HepG2 (cell line): ENCODE data around the gene ADAMTS18. TPM values are rescaled to one million over a fixed set of nuclear protein-coding genes. Genes with fewer than 3 reads are reported as not detected.

Experiments used
- KMT2A ChIP-seq: sonication (generic); formaldehyde crosslinking; IDR thresholded peaks from 2 replicates; pipeline ENCODE4 v1.4.0; 2020; ENCODE audit warnings: missing genetic modification reagents
- MYNN ChIP-seq: sonication (generic); formaldehyde crosslinking; IDR thresholded peaks from 2 replicates; pipeline ENCODE4 v1.4.0; 2020; ENCODE audit warnings: mild to moderate bottlenecking, low read depth, missing genetic modification reagents
- TBX3 ChIP-seq: fragments of 450-650 bp; IDR thresholded peaks from 2 replicates; pipeline ENCODE4 v1.6.1; 2017; ENCODE audit warnings: antibody characterized with exemption, mild to moderate bottlenecking, inconsistent platforms, borderline replicate concordance
- ZNF629 ChIP-seq: sonication (generic); formaldehyde crosslinking; conservative IDR thresholded peaks from 2 replicates; pipeline ENCODE4 v1.5.0; 2020; ENCODE audit warnings: missing genetic modification reagents
- ZSCAN22 ChIP-seq: sonication (generic); formaldehyde crosslinking; IDR thresholded peaks from 2 replicates; pipeline ENCODE4 v1.4.0; 2020; ENCODE audit warnings: mild to moderate bottlenecking, missing genetic modification reagents
- polyA plus RNA-seq, 8 experiments: library from polyadenylated mRNA; depleted of rRNA in 3 of 8; stranded (reverse) in 7 of 8; unstranded in 1 of 8; fragments of >200 nt; fragmentation: Illumina TruSeq in 4 of 8; extraction: Trizol in 4 of 8; gene quantifications; 2 replicates each; pipeline versions ENCODE4 v1.2.1 to v1.2.3, GENCODE V29; 2011 to 2016; ENCODE audit warnings: low read depth in 4 of 8, missing spikeins in 1 of 8, mixed read lengths in 1 of 8; ENCODE audit not compliant: insufficient read depth in 1 of 8
- total RNA-seq, 5 experiments: library from RNA; depleted of rRNA; stranded (reverse); fragments of >200 nt; fragmentation: Illumina TruSeq; extraction: Trizol; gene quantifications; 2 replicates each; pipeline ENCODE4 v1.2.3, GENCODE V29; 2016; ENCODE audit warnings: low read depth in 1 of 5
- TF ChIP-seq, protein P1 (sequence below): sonication (generic); formaldehyde crosslinking; IDR thresholded peaks from 2 replicates; pipeline ENCODE4 v1.8.0; 2022; ENCODE audit warnings: missing genetic modification reagents, mild to moderate bottlenecking, moderate library complexity, borderline replicate concordance
- TF ChIP-seq, protein P2 (sequence below): sonication (generic); formaldehyde crosslinking; IDR thresholded peaks from 2 replicates; pipeline ENCODE4 v1.4.0; 2020; ENCODE audit warnings: missing genetic modification reagents, borderline replicate concordance
- TF ChIP-seq, protein P3 (sequence below): sonication (generic); formaldehyde crosslinking; IDR thresholded peaks from 2 replicates; pipeline ENCODE4 v1.5.1; 2020; ENCODE audit warnings: missing genetic modification reagents, mild to moderate bottlenecking, borderline replicate concordance
- TF ChIP-seq, protein P4 (sequence below): sonication (generic); formaldehyde crosslinking; IDR thresholded peaks from 2 replicates; pipeline ENCODE4 v1.9.0; 2021; ENCODE audit warnings: missing genetic modification reagents, mild to moderate bottlenecking, borderline replicate concordance

ADAMTS18 gene
- total and polyA plus RNA-seq, 2 of the 13 experiments (the other 11 are each of a cell fraction or from before 2014, with no cell fraction given): 0.01 TPM; not detected in 1

DNA sequence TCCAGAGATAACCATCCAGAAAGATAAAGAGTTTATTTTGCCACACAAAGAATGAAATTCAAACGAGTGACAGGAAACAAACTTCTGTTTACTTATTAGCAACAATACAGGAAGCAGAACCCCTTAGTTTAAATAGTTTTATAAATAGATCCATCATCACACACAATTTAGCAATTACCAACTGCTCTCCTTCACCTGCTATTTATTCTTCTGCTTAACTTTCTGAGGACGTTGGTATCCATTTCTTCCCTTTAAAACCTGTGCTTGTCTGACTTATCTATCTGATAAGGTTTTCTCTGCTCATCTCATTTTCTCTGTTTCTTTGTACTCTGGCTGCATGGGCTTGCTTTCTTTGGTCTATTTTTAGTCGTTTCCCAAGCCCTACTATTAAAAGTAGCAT, 4.3 kb upstream of the ADAMTS18 start (continued):
- TF ChIP-seq, protein P1, sequence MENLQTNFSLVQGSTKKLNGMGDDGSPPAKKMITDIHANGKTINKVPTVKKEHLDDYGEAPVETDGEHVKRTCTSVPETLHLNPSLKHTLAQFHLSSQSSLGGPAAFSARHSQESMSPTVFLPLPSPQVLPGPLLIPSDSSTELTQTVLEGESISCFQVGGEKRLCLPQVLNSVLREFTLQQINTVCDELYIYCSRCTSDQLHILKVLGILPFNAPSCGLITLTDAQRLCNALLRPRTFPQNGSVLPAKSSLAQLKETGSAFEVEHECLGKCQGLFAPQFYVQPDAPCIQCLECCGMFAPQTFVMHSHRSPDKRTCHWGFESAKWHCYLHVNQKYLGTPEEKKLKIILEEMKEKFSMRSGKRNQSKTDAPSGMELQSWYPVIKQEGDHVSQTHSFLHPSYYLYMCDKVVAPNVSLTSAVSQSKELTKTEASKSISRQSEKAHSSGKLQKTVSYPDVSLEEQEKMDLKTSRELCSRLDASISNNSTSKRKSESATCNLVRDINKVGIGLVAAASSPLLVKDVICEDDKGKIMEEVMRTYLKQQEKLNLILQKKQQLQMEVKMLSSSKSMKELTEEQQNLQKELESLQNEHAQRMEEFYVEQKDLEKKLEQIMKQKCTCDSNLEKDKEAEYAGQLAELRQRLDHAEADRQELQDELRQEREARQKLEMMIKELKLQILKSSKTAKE (CRISPR knock-in tag): no peak
- TF ChIP-seq, protein P2, sequence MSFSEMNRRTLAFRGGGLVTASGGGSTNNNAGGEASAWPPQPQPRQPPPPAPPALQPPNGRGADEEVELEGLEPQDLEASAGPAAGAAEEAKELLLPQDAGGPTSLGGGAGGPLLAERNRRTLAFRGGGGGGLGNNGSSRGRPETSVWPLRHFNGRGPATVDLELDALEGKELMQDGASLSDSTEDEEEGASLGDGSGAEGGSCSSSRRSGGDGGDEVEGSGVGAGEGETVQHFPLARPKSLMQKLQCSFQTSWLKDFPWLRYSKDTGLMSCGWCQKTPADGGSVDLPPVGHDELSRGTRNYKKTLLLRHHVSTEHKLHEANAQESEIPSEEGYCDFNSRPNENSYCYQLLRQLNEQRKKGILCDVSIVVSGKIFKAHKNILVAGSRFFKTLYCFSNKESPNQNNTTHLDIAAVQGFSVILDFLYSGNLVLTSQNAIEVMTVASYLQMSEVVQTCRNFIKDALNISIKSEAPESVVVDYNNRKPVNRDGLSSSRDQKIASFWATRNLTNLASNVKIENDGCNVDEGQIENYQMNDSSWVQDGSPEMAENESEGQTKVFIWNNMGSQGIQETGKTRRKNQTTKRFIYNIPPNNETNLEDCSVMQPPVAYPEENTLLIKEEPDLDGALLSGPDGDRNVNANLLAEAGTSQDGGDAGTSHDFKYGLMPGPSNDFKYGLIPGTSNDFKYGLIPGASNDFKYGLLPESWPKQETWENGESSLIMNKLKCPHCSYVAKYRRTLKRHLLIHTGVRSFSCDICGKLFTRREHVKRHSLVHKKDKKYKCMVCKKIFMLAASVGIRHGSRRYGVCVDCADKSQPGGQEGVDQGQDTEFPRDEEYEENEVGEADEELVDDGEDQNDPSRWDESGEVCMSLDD (CRISPR knock-in tag): no peak
- TF ChIP-seq, protein P3, sequence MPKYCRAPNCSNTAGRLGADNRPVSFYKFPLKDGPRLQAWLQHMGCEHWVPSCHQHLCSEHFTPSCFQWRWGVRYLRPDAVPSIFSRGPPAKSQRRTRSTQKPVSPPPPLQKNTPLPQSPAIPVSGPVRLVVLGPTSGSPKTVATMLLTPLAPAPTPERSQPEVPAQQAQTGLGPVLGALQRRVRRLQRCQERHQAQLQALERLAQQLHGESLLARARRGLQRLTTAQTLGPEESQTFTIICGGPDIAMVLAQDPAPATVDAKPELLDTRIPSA (CRISPR knock-in tag): no peak
- TF ChIP-seq KMT2A (no peak), ZSCAN22 (CRISPR knock-in tag) (no peak), ZNF629 (CRISPR knock-in tag) (no peak), MYNN (CRISPR knock-in tag) (no peak), TBX3 (no peak)
- TF ChIP-seq, protein P4, sequence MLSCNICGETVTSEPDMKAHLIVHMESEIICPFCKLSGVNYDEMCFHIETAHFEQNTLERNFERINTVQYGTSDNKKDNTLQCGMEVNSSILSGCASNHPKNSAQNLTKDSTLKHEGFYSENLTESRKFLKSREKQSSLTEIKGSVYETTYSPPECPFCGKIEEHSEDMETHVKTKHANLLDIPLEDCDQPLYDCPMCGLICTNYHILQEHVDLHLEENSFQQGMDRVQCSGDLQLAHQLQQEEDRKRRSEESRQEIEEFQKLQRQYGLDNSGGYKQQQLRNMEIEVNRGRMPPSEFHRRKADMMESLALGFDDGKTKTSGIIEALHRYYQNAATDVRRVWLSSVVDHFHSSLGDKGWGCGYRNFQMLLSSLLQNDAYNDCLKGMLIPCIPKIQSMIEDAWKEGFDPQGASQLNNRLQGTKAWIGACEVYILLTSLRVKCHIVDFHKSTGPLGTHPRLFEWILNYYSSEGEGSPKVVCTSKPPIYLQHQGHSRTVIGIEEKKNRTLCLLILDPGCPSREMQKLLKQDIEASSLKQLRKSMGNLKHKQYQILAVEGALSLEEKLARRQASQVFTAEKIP (CRISPR knock-in tag): no peak
